Activated CD8-positive, alpha-beta T cell treated with anti-CD3 and anti-CD28 coated beads, Interleukin-2, amount 10 ng/mL, durations not matched to agents 7 days and 5 days (primary cell): ENCODE measurements around the gene PLK3. TPM values are rescaled to one million over a fixed set of nuclear protein-coding genes. Genes with fewer than 3 reads are reported as not detected.

Experiments
- ATAC-seq: fragments of 150-1000 bp; cut with Tn5 transposase; one replicate; pipeline ENCODE4 v1.10.0; 2021; ENCODE audit warnings: moderate library complexity
- CTCF ChIA-PET: fragments of 350-600 bp; sonication (Branson Sonifier 250); formaldehyde crosslinking; loops from one replicate; lab custom pipeline; 2021; ENCODE audit warnings: antibody characterized with exemption; lab: Charles Lee
- POLR2A ChIA-PET: fragments of 350-600 bp; sonication (Branson Sonifier 250); formaldehyde crosslinking; loops from one replicate; lab custom pipeline; 2021; ENCODE audit warnings: antibody characterized with exemption; lab: Charles Lee
- DNase-seq: peaks from one replicate; pipeline ENCODE4 v3.0.0-alpha.2; 2020
- H3K27ac Mint-ChIP-seq: one replicate; pipeline ENCODE4 v1.8.0; 2021; ENCODE audit warnings: mild to moderate bottlenecking, mixed read lengths
- H3K27me3 Mint-ChIP-seq: one replicate; pipeline ENCODE4 v1.8.0; 2021; ENCODE audit warnings: low read depth, mixed read lengths
- H3K36me3 Mint-ChIP-seq: one replicate; pipeline ENCODE4 v1.8.0; 2021; ENCODE audit warnings: low read depth, mixed read lengths
- H3K4me1 Mint-ChIP-seq: one replicate; pipeline ENCODE4 v1.8.0; 2021; ENCODE audit warnings: low read depth, mixed read lengths
- H3K4me3 Mint-ChIP-seq: one replicate; pipeline ENCODE4 v1.8.0; 2021; ENCODE audit warnings: mild to moderate bottlenecking, mixed read lengths
- H3K9me3 Mint-ChIP-seq: one replicate; pipeline ENCODE4 v1.8.0; 2022; ENCODE audit warnings: mixed read lengths; ENCODE audit not compliant: insufficient read depth
- total RNA-seq, 2 experiments: library from RNA; stranded (reverse); gene quantifications; one replicate each; pipeline ENCODE4 v1.2.3, GENCODE V29; 2021

Gene PLK3
- total RNA-seq, 2 experiments from 2014 or later: 64.8 to 68.0 TPM

GRCh38 chr1:44846985-44847384 is 46.8 kb downstream of the PLK3 start:
- ATAC-seq: no peak
- peaks cover 8% of the 10 kb centered on the region for H3K27me3 Mint-ChIP-seq
- CTCF ChIA-PET: interaction anchor here (1.3 kb wide), 1 partner anchor 12 kb away, joined by 3 read pairs; no protein-coding TSS in a partner anchor

GRCh38 chr1:44847845-44848244 is 47.7 kb downstream of the PLK3 start:
- no peak overlapping the region for H3K27ac Mint-ChIP-seq
- no peak for ATAC-seq

More at GRCh38 chr1:44846985-44847384, 46.8 kb downstream of the PLK3 start:
- POLR2A ChIA-PET: no interaction called here
- no peak overlapping the region for H3K4me3 Mint-ChIP-seq
- no peaks in the 10 kb centered on the region for H3K9me3 Mint-ChIP-seq
- H3K27ac Mint-ChIP-seq: no peak overlapping the region
- no peak for DNase-seq
- peaks cover 16% of the 10 kb centered on the region for H3K36me3 Mint-ChIP-seq
- peaks cover 4% of the 10 kb centered on the region for H3K4me1 Mint-ChIP-seq

GRCh38 chr1:44848456-44849181 is 48.4 kb downstream of the PLK3 start:
- H3K27ac Mint-ChIP-seq: no peak overlapping the region
- no peaks in the 10 kb centered on the region for H3K4me1 Mint-ChIP-seq
- H3K27me3 Mint-ChIP-seq: peaks cover 4% of the 10 kb centered on the region
- DNase-seq (no peak), ATAC-seq (no peak)
- ChIA-PET CTCF (interaction anchor here (0.8 to 1.3 kb wide), 3 partner anchors 12 to 49 kb away, joined by 3 read pairs; partner anchors contain the start of gene PLK3), POLR2A (interaction anchor here (0.5 to 1.4 kb wide), 3 partner anchors 17 to 127 kb away, joined by 4 to 5 read pairs (median 5); no protein-coding TSS in a partner anchor)
- H3K36me3 Mint-ChIP-seq: peaks cover 18% of the 10 kb centered on the region
- H3K4me3 Mint-ChIP-seq: no peak overlapping the region
- H3K9me3 Mint-ChIP-seq: no peaks in the 10 kb centered on the region

More at GRCh38 chr1:44847845-44848244, 47.7 kb downstream of the PLK3 start:
- POLR2A ChIA-PET: interaction anchor here (0.9 to 1.4 kb wide), 2 partner anchors 28 to 126 kb away, joined by 5 read pairs; no protein-coding TSS in a partner anchor
- no peaks in the 10 kb centered on the region for H3K9me3 Mint-ChIP-seq
- CTCF ChIA-PET: interaction anchor here (1.2 to 1.3 kb wide), 2 partner anchors 13 to 48 kb away, joined by 3 read pairs; partner anchors contain the start of gene PLK3
- H3K27me3 Mint-ChIP-seq: peaks cover 4% of the 10 kb centered on the region
- no peak overlapping the region for H3K4me3 Mint-ChIP-seq
- peaks cover 16% of the 10 kb centered on the region for H3K36me3 Mint-ChIP-seq
- no peak for DNase-seq
- H3K4me1 Mint-ChIP-seq: no peaks in the 10 kb centered on the region

- no peaks in the 10 kb centered on the region for H3K9me3 Mint-ChIP-seq
These were observed 49.5 kb downstream of the PLK3 start for GRCh38 chr1:44849575-44850132.

DNA sequence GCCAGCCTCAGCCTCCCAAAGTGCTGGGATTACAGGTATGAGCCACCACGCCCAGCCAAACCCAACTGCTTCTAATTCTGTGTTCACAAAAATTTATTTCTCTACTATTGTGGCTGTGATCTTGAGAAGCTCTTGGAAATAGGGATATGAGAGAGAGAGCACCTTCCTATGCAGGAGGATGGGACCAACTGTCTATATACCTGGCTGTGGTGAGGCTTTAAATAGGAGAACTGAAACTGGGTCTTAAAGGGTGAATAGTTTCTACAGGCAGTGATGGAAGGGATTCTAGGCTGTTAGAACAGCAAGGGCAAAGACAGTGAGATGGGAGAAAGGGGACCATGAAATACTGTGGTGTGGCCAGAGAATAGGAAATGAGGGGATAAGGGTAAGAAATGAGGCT is 51.1 kb downstream of the PLK3 start:
- ChIA-PET POLR2A (interaction anchor here (0.6 kb wide), 1 partner anchor 121 kb away, joined by 5 read pairs; no protein-coding TSS in a partner anchor), CTCF (interaction anchor here (1.2 kb wide), 1 partner anchor 15 kb away, joined by 5 read pairs; no protein-coding TSS in a partner anchor)
- DNase-seq (no peak), ATAC-seq (no peak)
- no peaks in the 10 kb centered on the region for H3K27me3 Mint-ChIP-seq
- no peaks in the 10 kb centered on the region for H3K9me3 Mint-ChIP-seq
- no peak overlapping the region for H3K27ac Mint-ChIP-seq
- peaks cover 25% of the 10 kb centered on the region for H3K36me3 Mint-ChIP-seq
- no peaks in the 10 kb centered on the region for H3K4me1 Mint-ChIP-seq
- H3K4me3 Mint-ChIP-seq: no peak overlapping the region

More at GRCh38 chr1:44849575-44850132, 49.5 kb downstream of the PLK3 start:
- H3K4me1 Mint-ChIP-seq: no peaks in the 10 kb centered on the region
- CTCF ChIA-PET: no interaction called here
- POLR2A ChIA-PET: no interaction called here
- no peak overlapping the region for H3K4me3 Mint-ChIP-seq
- no peak overlapping the region for H3K27ac Mint-ChIP-seq
- no peaks in the 10 kb centered on the region for H3K27me3 Mint-ChIP-seq
- ATAC-seq (no peak), DNase-seq (no peak)
- H3K36me3 Mint-ChIP-seq: peaks cover 16% of the 10 kb centered on the region

DNA sequence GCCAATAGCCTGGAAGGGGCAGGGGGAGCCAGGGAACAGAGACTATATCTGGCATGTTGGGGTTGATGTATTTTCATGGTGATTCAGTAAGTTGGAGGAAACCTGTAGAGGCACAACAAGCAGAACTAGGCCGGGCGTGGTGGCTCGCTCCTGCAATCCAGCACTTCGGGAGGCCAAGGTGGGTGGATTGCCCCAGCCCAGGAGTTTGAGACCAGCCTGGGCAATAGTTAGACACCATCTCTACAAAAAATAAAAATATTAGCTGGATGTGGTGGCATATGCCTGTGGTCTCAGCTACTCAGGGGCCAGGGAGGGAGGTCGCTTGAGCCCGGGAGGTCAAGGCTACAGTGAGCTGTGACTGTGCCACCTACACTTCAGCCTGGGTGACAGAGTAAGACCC is 53.0 kb downstream of the PLK3 start:
- Mint-ChIP-seq H3K27ac (no peak overlapping the region), H3K9me3 (no peaks in the 10 kb centered on the region), H3K4me1 (no peaks in the 10 kb centered on the region), H3K4me3 (no peak overlapping the region), H3K36me3 (peaks cover 26% of the 10 kb centered on the region), H3K27me3 (no peaks in the 10 kb centered on the region)
- DNase-seq (no peak), ATAC-seq (no peak)
- CTCF ChIA-PET: interaction anchor here (1.0 kb wide), 1 partner anchor 8 kb away, joined by 3 read pairs; no protein-coding TSS in a partner anchor
- POLR2A ChIA-PET: no interaction called here

GRCh38 chr1:44854970-44855369 is 54.8 kb downstream of the PLK3 start:
- ATAC-seq: no peak

More at GRCh38 chr1:44854970-44855369, 54.8 kb downstream of the PLK3 start:
- Mint-ChIP-seq H3K36me3 (peaks cover 23% of the 10 kb centered on the region), H3K4me1 (no peaks in the 10 kb centered on the region), H3K27me3 (no peaks in the 10 kb centered on the region), H3K27ac (no peak overlapping the region), H3K9me3 (no peaks in the 10 kb centered on the region), H3K4me3 (no peak overlapping the region)
- CTCF ChIA-PET: no interaction called here
- no peak for DNase-seq
- POLR2A ChIA-PET: no interaction called here

Other genes with a start within 250 kb of the PLK3 start
- gene TMEM53, start 125.9 kb upstream of the PLK3 start, total RNA-seq: 1 to 10 TPM; 4.0 to 4.6 TPM
- gene ARMH1, start 125.7 kb upstream of the PLK3 start, total RNA-seq: 10 to 100 TPM; 80.0 to 88.4 TPM
- gene RNU5D-1, start 69.2 kb upstream of the PLK3 start, total RNA-seq: not detected
- 100 to 1,000 TPM; 125 to 126 TPM for gene KIF2C, start 60.5 kb upstream of the PLK3 start, total RNA-seq
- 1,000 to 10,000 TPM; 1,750 to 1,777 TPM for gene RPS8, start 24.8 kb upstream of the PLK3 start, total RNA-seq
- gene BEST4, start 12.2 kb upstream of the PLK3 start, total RNA-seq: under 1 TPM; 0.26 to 0.42 TPM
- 1 to 10 TPM; 1.8 to 2.3 TPM for gene DYNLT4, start 7.0 kb downstream of the PLK3 start, total RNA-seq
- 1 to 10 TPM; 4.5 to 8.8 TPM for gene BTBD19, start 8.1 kb downstream of the PLK3 start, total RNA-seq
- 1 to 10 TPM; 1.3 to 1.4 TPM for gene PTCH2, start 42.9 kb downstream of the PLK3 start, total RNA-seq
- 10 to 100 TPM; 24.6 to 28.8 TPM for gene EIF2B3, start 186.2 kb downstream of the PLK3 start, total RNA-seq
- 10 to 100 TPM; 33.5 to 38.6 TPM for gene HECTD3, start 210.9 kb downstream of the PLK3 start, total RNA-seq
- gene UROD, start 211.9 kb downstream of the PLK3 start, total RNA-seq: 10 to 100 TPM; 74.7 to 76.4 TPM